22Rv1 (cell line): Measurements from ENCODE around the gene NFYA.

ENCODE experiments used
- CTCF ChIP-seq: fragments of 450-650 bp; IDR thresholded peaks from 2 replicates; pipeline ENCODE4 v1.5.1; 2017; ENCODE audit warnings: mild to moderate bottlenecking
- ZFX ChIP-seq: fragments of 450-650 bp; IDR thresholded peaks from 2 replicates; pipeline ENCODE4 v1.6.1; 2017; ENCODE audit warnings: antibody characterized with exemption, borderline replicate concordance

- TF ChIP-seq CTCF (no peak), ZFX (no peak)
These were observed 10.3 kb downstream of the NFYA start for GRCh38 chr6:41083072-41083471.
